ENCODE results near the gene SLC10A3. TPM values are rescaled to one million over a fixed set of nuclear protein-coding genes. Genes with fewer than 3 reads are reported as not detected.

Gene SLC10A3
- total RNA-seq, 1 donor from 2014 or later, result 7.4 TPM

DNA sequence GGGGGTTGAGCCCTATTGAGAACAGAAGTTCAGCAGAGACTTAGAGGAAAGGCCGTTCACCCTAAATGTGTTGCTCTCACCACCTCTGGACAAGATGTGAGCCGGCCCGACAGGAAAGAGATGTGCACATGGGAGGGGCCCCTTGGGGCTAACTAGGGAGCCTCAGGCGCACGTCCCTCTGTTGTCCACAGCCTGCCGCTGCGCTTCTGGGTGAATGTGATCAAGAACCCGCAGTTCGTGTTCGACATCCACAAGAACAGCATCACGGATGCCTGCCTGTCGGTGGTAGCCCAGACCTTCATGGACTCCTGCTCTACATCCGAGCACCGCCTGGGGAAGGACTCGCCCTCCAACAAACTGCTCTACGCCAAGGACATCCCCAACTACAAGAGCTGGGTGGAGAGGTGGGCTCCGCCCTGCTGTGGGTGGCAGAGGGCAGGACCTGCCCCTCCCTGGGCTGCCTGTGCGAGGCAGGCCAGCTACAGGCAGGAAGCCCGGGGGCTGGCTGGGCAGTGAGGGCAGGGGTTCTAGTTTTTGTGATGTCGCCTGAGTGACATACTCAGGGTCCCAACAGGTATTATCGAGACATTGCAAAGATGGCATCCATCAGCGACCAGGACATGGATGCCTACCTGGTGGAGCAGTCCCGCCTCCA is 19.4 kb downstream of the SLC10A3 start:
- Histone ChIP-seq H3K4me3 (ENCODE audit: low read depth, low read length) (no peak overlapping the region), H3K36me3 (ENCODE audit: control insufficient read depth, insufficient read depth, low read length) (peaks cover 33% of the 10 kb centered on the region), H3K27me3 (ENCODE audit: control insufficient read depth, insufficient read depth, low read length) (no peaks in the 10 kb centered on the region)
- FAIRE-seq, result no peak
- DNase-seq (ENCODE audit: low read depth), result no peak
- TF ChIP-seq, protein P1, sequence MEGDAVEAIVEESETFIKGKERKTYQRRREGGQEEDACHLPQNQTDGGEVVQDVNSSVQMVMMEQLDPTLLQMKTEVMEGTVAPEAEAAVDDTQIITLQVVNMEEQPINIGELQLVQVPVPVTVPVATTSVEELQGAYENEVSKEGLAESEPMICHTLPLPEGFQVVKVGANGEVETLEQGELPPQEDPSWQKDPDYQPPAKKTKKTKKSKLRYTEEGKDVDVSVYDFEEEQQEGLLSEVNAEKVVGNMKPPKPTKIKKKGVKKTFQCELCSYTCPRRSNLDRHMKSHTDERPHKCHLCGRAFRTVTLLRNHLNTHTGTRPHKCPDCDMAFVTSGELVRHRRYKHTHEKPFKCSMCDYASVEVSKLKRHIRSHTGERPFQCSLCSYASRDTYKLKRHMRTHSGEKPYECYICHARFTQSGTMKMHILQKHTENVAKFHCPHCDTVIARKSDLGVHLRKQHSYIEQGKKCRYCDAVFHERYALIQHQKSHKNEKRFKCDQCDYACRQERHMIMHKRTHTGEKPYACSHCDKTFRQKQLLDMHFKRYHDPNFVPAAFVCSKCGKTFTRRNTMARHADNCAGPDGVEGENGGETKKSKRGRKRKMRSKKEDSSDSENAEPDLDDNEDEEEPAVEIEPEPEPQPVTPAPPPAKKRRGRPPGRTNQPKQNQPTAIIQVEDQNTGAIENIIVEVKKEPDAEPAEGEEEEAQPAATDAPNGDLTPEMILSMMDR (IDR thresholded peaks at IDR 0.05; ENCODE audit: insufficient read depth, low read length, severe bottlenecking), result no peak

DNA sequence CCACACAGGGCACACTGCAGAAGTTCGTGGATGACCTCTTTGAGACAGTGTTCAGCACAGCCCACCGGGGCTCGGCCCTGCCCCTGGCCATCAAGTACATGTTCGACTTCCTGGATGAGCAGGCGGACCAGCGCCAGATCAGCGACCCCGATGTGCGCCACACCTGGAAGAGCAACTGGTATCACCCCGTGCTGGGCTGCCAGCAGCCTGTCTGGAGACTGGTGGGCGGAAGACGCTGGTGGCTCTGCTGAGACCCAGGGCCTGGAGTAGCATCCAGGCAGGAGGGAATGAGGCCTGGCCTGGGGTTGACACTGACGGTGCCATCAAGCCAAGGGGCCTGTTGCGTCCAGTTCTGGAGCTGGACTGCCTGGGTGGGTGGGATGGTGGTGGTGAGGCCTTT is 20.0 kb downstream of the SLC10A3 start:
- TF ChIP-seq, protein P1 (IDR thresholded peaks at IDR 0.05; ENCODE audit: insufficient read depth, low read length, severe bottlenecking), result no peak
- no peaks in the 10 kb centered on the region for H3K27me3 ChIP-seq (ENCODE audit: control insufficient read depth, insufficient read depth, low read length)
- H3K4me3 ChIP-seq (ENCODE audit: low read depth, low read length), result no peak overlapping the region
- peaks cover 33% of the 10 kb centered on the region for H3K36me3 ChIP-seq (ENCODE audit: control insufficient read depth, insufficient read depth, low read length)
- DNase-seq (ENCODE audit: low read depth), result no peak
- FAIRE-seq, result no peak

DNA sequence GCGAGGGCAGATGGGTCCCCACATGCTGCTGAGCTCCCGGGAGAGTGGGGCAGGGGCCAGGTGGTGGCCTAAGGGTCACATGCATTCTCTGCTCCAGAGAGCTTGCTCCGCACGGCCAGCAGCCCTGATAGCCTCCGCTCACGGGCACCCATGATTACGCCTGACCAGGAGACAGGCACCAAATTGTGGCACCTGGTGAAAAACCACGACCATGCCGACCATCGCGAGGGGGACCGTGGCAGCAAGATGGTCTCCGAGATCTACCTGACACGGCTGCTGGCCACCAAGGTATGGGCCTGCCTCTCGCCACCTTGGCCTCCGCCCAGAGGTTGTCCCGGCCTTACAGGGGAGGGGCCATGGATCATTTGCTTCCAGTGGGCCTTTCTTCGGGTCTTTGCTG is 20.5 kb downstream of the SLC10A3 start:
- no peak for DNase-seq (ENCODE audit: low read depth)
- H3K27me3 ChIP-seq (ENCODE audit: control insufficient read depth, insufficient read depth, low read length), result no peaks in the 10 kb centered on the region
- no peak for FAIRE-seq
- H3K4me3 ChIP-seq (ENCODE audit: low read depth, low read length), result no peak overlapping the region
- TF ChIP-seq, protein P1 (IDR thresholded peaks at IDR 0.05; ENCODE audit: insufficient read depth, low read length, severe bottlenecking), result no peak
- H3K36me3 ChIP-seq (ENCODE audit: control insufficient read depth, insufficient read depth, low read length), result peaks cover 37% of the 10 kb centered on the region

DNA sequence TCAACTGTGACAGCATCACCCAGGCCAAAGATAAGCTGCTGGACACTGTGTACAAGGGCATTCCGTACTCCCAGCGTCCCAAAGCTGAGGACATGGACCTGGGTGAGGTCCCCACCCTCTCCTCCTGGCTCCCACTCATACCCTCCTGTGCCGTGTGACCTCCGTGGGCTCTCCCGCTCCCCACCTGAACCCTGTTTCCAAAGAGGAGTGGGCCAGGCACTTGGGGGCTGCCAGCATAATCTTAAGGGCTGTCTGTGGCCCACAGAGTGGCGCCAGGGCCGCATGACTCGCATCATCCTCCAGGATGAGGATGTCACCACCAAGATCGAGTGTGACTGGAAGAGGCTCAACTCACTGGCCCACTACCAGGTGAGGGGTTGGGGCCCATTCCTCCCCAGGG is 21.3 kb downstream of the SLC10A3 start:
- TF ChIP-seq, protein P1 (IDR thresholded peaks at IDR 0.05; ENCODE audit: insufficient read depth, low read length, severe bottlenecking), result no peak
- no peaks in the 10 kb centered on the region for H3K27me3 ChIP-seq (ENCODE audit: control insufficient read depth, insufficient read depth, low read length)
- no peak for DNase-seq (ENCODE audit: low read depth)
- peaks cover 39% of the 10 kb centered on the region for H3K36me3 ChIP-seq (ENCODE audit: control insufficient read depth, insufficient read depth, low read length)
- no peak for FAIRE-seq
- no peak overlapping the region for H3K4me3 ChIP-seq (ENCODE audit: low read depth, low read length)

DNA sequence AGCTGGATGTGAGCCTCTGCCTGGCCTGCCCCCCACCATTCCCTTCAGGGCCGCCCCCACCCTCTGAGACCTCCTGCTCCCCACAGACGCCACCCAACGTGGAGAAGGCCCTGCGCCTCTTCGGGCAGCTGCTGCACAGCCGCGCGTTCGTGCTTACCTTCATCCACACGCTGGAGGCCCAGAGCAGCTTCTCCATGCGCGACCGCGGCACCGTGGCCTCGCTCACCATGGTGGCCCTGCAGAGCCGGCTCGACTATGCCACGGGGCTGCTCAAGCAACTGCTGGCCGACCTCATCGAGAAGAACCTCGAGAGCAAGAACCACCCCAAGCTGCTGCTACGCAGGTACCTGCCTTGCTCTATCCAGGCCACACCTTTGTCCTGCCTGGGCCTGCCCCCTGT is 22.2 kb downstream of the SLC10A3 start:
- Histone ChIP-seq H3K36me3 (ENCODE audit: control insufficient read depth, insufficient read depth, low read length) (peaks cover 39% of the 10 kb centered on the region), H3K27me3 (ENCODE audit: control insufficient read depth, insufficient read depth, low read length) (no peaks in the 10 kb centered on the region), H3K4me3 (ENCODE audit: low read depth, low read length) (no peak overlapping the region)
- FAIRE-seq, result no peak
- DNase-seq (ENCODE audit: low read depth), result no peak
- TF ChIP-seq, protein P1 (IDR thresholded peaks at IDR 0.05; ENCODE audit: insufficient read depth, low read length, severe bottlenecking), result no peak

DNA sequence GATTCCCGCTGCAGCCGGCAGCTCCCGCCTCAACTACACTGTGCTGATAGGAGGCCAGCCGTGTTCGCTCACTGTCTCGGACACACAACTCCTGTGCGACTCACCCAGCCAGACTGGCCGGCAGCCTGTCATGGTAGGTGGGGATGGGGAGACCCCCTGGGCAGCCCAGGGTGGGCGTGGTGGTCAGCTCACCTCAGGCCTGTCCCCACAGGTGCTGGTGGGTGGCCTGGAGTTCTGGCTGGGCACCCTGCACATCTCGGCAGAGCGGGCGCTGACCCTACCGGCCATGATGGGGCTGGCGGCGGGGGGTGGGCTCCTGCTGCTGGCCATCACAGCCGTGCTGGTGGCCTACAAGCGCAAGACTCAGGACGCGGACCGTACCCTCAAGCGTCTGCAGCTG is 22.9 kb downstream of the SLC10A3 start:
- no peak for DNase-seq (ENCODE audit: low read depth)
- FAIRE-seq, result no peak
- Histone ChIP-seq H3K36me3 (ENCODE audit: control insufficient read depth, insufficient read depth, low read length) (peaks cover 43% of the 10 kb centered on the region), H3K4me3 (ENCODE audit: low read depth, low read length) (no peak overlapping the region), H3K27me3 (ENCODE audit: control insufficient read depth, insufficient read depth, low read length) (no peaks in the 10 kb centered on the region)
- TF ChIP-seq, protein P1 (IDR thresholded peaks at IDR 0.05; ENCODE audit: insufficient read depth, low read length, severe bottlenecking), result no peak
